GM13977 (cell line): ENCODE measurements around the gene ATAT1.

Experiments
- DNase-seq: peaks from one replicate; pipeline ENCODE4 v3.0.0; 2012; ENCODE audit warnings: low spot score
- CTCF ChIP-seq: IDR thresholded peaks from 2 replicates; pipeline ENCODE4 v1.5.1; 2012; ENCODE audit warnings: mild to moderate bottlenecking, control low read depth; ENCODE audit not compliant: insufficient read depth; ENCODE audit errors: extremely low read depth, missing control alignments
- in situ Hi-C: fragments of 300-500 bp; cut with MboI; formaldehyde crosslinking; loops from one replicate; pipeline ENCODE4 v1.12.0; 2022; ENCODE audit warnings: low sequenced_read_pairs, low pct_unique_long_range_greater_than_20kb, mixed read lengths, inconsistent platforms; ENCODE audit not compliant: unreplicated experiment

The ATAT1 gene

GRCh38 chr6:30683980-30684338 is 57.3 kb downstream of the ATAT1 start:
- TF ChIP-seq CTCF: no peak
- in situ Hi-C loops: loop anchor here (5.0 kb wide), 1 partner anchor 43 kb away; no protein-coding TSS in a partner anchor
- no peak for DNase-seq

- DNase-seq: peak; percentile 58
- in situ Hi-C loops: loop anchor here (5.0 kb wide), 1 partner anchor 43 kb away; no protein-coding TSS in a partner anchor
- TF ChIP-seq CTCF: no peak
Measured at GRCh38 chr6:30684386-30685156, 57.9 kb downstream of the ATAT1 start.

GRCh38 chr6:30685157-30686008 is 58.7 kb downstream of the ATAT1 start:
- DNase-seq: peak; percentile 44
- in situ Hi-C loops: no loop called here
- TF ChIP-seq CTCF: peak; percentile 44

- in situ Hi-C loops: no loop called here
- DNase-seq: peak; percentile 75
- no peak for TF ChIP-seq CTCF
Measured at GRCh38 chr6:30686009-30686907, 59.6 kb downstream of the ATAT1 start, which contains the start of gene PPP1R18. TSS of gene PPP1R18 (minus strand) at chr6:30686645. CDS start at chr6:30686018, 627 bp downstream.

GRCh38 chr6:30686908-30687658 is 60.4 kb downstream of the ATAT1 start:
- in situ Hi-C loops: no loop called here
- no peak for TF ChIP-seq CTCF
- DNase-seq: peak; percentile 88
